Measurements from ENCODE around the gene TSPAN11.

The TSPAN11 gene

DNA sequence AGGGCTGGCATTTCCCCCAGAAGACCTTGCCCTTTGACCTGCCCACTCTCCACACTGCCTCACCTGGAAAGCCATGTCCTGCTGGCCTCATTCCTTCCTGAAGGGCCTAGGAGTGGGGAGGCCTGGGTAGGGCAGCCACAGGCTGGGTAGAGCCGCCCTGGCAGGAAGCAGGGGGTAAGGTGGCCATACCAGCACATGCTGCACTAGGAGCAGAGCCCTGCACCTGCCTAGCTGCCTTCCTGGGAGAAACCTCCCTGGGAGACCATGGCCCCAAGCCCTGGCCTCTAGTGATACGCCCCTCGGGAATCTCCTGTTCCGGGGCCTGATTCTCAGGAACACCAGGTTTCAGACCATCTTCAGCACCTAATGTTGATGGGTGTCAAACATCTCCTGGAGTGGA, 65.8 kb downstream of the TSPAN11 start:
- Mint-ChIP-seq H3K27me3 (no peaks in the 10 kb centered on the region), H3K36me3 (ENCODE audit: low read depth) (no peaks in the 10 kb centered on the region), H3K9me3 (no peaks in the 10 kb centered on the region), H3K4me1 (ENCODE audit: low read depth) (no peaks in the 10 kb centered on the region), H3K4me3 (no peak overlapping the region), H3K27ac (no peak overlapping the region)
- no peak for DNase-seq

DNA sequence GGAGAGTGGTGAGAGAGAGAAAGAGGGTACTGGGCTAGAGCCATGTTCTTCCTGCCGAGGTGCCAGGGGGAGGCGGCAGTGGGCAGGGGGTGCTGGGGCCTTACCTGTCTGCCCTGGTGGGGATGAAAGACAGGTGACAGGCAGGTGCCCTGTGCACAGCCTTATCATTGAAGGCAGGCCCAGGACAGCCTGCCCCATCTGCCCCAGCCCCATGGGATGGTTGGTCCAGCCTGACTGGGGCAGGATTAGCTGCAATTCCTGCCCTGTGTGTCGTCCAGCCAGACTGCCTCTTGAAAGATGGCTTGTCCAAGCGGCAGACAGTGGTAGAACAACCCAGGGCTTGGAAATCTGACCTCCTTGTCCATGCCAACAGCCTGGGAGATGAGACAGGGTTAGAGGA, 67.2 kb downstream of the TSPAN11 start:
- H3K27ac Mint-ChIP-seq, result no peak overlapping the region
- no peaks in the 10 kb centered on the region for H3K36me3 Mint-ChIP-seq (ENCODE audit: low read depth)
- no peaks in the 10 kb centered on the region for H3K27me3 Mint-ChIP-seq
- H3K4me3 Mint-ChIP-seq, result no peak overlapping the region
- no peak for DNase-seq
- H3K9me3 Mint-ChIP-seq, result no peaks in the 10 kb centered on the region
- no peaks in the 10 kb centered on the region for H3K4me1 Mint-ChIP-seq (ENCODE audit: low read depth)

DNA sequence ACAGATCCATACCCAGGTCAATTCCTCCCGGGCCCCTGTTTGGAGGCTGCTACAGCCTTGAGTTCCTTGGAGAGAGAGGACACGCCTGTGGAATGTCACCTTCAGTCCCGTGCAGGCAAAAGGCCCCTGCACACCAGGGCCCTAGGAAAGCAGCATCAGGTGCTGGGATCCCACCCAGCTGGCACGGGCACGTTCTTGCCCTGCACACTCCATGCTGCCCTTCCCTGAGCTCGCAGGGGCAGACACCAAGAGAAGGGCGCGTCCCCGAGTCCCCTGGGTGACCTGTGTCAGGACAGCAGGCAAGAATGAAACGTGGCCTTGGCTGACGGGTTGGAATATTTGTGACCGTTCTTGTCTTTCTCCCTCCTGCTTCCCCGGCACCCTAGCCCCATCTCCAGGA, 67.7 kb downstream of the TSPAN11 start:
- no peak for DNase-seq
- H3K9me3 Mint-ChIP-seq, result no peaks in the 10 kb centered on the region
- H3K27ac Mint-ChIP-seq, result no peak overlapping the region
- H3K27me3 Mint-ChIP-seq, result no peaks in the 10 kb centered on the region
- H3K4me3 Mint-ChIP-seq, result no peak overlapping the region
- H3K36me3 Mint-ChIP-seq (ENCODE audit: low read depth), result no peaks in the 10 kb centered on the region
- H3K4me1 Mint-ChIP-seq (ENCODE audit: low read depth), result no peaks in the 10 kb centered on the region

DNA sequence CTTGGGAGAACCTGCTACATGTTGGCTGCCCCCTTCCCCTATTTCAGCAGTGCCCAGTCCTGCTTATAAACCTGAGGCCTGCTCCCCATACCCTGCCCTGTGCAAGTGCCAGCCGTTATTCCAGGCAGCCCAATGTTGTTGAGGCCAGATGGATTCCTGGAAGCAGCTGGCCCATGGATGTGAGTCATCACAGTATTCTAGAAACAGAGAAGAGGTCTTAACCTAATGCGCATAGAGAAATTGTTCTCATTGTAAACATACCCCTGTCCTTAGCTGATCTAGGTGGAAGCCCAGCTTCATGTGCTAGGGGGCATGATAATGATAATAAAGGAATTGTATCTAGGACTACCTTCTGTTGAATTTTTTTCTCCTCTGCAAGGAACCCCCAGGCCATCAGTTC, 69.7 kb downstream of the TSPAN11 start:
- Mint-ChIP-seq H3K36me3 (ENCODE audit: low read depth) (no peaks in the 10 kb centered on the region), H3K4me1 (ENCODE audit: low read depth) (no peaks in the 10 kb centered on the region), H3K9me3 (no peaks in the 10 kb centered on the region), H3K27ac (no peak overlapping the region), H3K4me3 (no peak overlapping the region), H3K27me3 (no peaks in the 10 kb centered on the region)
- no peak for DNase-seq

DNA sequence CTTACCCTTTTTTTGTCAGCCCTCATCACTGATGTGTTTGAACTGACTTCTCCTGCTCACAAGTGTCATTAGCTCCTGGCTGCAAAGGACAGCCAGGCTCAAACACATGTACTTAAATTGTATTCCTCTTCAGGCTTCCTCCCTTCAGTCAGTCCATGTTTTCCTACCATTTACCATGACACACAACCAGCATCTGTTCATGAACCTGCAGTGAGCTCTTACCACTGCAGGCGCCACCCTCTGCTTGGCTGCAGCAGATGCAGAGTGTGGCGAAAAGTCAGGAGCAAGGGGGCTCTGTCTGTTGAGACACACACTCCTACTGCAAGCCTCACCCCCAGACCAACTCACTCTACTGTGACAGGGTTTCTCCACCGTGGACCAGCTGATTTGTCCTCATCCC, 70.2 kb downstream of the TSPAN11 start:
- no peak for DNase-seq
- Mint-ChIP-seq H3K27ac (no peak overlapping the region), H3K4me1 (ENCODE audit: low read depth) (no peaks in the 10 kb centered on the region), H3K9me3 (no peaks in the 10 kb centered on the region), H3K27me3 (no peaks in the 10 kb centered on the region), H3K36me3 (ENCODE audit: low read depth) (no peaks in the 10 kb centered on the region), H3K4me3 (no peak overlapping the region)

DNA sequence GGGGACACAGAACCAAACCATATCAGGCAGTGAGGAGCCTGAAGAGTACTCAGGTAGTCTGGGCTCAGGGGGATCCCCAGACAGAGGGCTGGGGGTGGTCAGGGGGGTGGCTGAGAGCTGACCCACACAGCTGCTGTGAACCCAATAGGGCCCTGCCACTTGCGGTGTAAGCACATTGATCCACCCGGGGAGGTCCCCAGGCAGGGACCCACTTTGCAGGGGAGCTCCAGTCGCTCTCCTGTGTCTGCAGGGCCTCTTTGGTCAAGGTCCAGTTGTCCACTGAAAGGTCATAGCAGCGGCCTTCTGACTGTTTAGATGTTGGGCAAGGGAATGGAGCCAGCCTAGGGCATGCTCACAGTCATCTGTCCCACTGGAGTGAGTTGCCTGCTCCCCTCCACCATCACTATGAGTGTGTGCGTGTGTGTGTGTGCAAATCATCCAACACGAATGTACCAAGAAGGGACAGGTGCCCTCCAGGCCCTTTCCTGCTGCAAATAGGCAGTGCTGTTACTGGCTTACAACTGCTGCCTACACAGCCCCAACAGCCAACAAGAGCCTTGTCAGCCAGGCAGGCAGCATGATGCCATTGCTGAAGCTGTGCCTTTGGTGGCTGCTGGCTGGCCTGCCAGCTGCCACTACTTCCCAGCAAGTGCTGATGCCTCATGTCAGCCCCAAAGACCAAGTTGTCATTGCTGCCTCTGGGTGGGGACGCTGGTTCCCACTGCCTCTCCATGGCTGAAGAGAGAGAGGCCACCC, 71.3 kb downstream of the TSPAN11 start:
- no peaks in the 10 kb centered on the region for H3K4me1 Mint-ChIP-seq (ENCODE audit: low read depth)
- no peak overlapping the region for H3K27ac Mint-ChIP-seq
- H3K9me3 Mint-ChIP-seq, result no peaks in the 10 kb centered on the region
- no peak for DNase-seq
- H3K4me3 Mint-ChIP-seq, result no peak overlapping the region
- no peaks in the 10 kb centered on the region for H3K36me3 Mint-ChIP-seq (ENCODE audit: low read depth)
- no peaks in the 10 kb centered on the region for H3K27me3 Mint-ChIP-seq

DNA sequence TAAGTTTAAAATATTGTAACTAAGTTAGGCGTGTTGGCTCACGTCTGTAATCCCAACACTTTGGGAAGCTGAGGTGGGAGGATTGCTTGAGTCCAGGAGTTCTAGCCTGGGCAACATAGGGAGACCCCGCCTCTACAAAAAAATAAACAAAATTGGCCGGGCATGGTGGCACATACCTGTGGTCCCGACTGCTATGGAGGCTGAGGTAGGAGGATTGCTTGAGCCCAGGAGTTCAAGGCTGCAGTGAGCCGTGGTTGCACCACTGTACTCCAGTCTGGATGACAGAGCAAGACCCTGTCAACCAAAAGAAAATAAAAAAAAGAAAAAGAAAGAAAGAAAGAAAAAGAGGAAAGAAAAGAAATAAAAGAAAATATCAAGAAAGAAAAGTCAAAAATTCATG, 72.5 kb downstream of the TSPAN11 start:
- DNase-seq, result no peak
- Mint-ChIP-seq H3K4me3 (no peak overlapping the region), H3K27ac (no peak overlapping the region), H3K36me3 (ENCODE audit: low read depth) (no peaks in the 10 kb centered on the region), H3K27me3 (no peaks in the 10 kb centered on the region), H3K4me1 (ENCODE audit: low read depth) (no peaks in the 10 kb centered on the region), H3K9me3 (no peaks in the 10 kb centered on the region)

DNA sequence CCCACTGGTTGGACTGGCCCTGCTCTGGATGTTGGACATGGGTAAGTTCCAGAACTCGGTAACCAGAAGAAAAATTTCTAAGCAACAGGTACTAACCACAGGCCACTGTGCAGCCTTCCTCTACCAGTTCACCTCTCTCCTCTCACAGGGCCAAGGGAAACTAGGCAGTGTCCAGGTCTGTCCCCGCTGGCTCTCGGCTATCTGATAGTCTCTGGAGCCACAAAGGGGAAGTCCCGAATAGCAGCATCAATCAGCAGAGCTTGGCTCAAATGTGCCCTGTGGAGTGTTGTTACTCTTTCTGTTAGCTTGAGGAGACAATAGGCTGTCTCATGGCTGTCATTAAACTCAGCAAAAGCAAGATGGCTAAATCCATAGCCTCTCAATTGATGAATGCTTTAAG, 73.2 kb downstream of the TSPAN11 start:
- H3K9me3 Mint-ChIP-seq, result no peaks in the 10 kb centered on the region

DNA sequence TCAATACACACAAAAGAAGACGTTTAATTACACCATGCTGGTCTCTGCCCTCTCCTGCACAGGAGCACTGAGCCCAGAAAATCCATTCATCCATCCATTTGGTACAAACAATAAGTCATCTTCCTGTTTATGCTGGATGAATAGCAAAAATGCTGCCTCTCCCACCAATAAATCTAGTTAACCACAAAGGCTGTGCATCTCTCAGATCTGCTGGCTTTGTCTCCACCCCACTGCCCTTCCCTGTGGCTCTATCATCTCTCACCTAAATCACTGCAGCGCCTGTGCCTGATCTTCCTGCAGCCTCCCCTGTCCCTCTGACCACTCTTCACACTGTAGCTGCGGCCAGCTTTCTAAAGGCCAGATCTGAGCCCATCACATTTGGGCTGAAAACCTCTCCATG, 74.2 kb downstream of the TSPAN11 start:
- Mint-ChIP-seq H3K36me3 (ENCODE audit: low read depth) (no peaks in the 10 kb centered on the region), H3K4me1 (ENCODE audit: low read depth) (no peaks in the 10 kb centered on the region), H3K9me3 (no peaks in the 10 kb centered on the region), H3K4me3 (no peak overlapping the region), H3K27ac (no peak overlapping the region), H3K27me3 (no peaks in the 10 kb centered on the region)
- no peak for DNase-seq

More for the DNA sequence above, 73.2 kb downstream of the TSPAN11 start:
- H3K27me3 Mint-ChIP-seq, result no peaks in the 10 kb centered on the region
- no peaks in the 10 kb centered on the region for H3K36me3 Mint-ChIP-seq (ENCODE audit: low read depth)
- no peaks in the 10 kb centered on the region for H3K4me1 Mint-ChIP-seq (ENCODE audit: low read depth)
- no peak overlapping the region for H3K4me3 Mint-ChIP-seq
- H3K27ac Mint-ChIP-seq, result no peak overlapping the region
- DNase-seq, result no peak

DNA sequence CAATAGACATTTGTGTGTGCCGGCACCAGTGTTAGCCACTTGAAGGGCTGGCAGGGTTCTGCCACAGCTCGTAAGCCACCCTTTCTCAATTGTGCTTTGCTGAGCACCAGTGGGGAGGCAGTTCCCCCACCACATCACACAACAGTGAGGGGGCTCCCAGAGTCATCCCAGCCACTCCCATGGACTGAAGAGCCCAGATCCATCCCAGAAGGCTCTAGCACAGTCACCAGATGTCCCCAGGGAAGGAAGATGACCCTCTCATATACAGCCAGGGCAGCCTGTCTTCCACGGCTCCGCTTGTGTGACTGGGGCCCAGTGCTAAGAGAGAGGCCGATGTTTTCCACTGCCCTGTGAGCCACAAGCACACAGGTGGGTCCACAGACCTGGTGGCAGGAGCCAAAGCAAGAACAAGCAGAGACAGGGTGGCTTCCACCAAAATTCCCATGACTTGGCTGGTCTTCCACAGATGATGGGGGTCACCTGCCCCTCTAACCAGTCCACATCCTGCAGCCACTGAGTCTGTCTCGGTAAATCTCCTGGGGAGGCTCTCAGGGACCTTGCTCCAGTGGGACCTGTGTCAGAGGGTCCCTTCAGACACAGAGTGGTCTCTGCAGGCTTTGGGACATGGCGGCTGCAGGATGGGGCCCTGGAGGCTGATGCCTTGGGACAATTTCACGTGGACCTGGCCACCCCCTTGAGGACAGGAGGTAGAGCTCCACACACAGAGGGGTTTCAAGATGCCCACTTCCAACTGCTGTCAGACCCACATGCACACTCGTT, 75.2 kb downstream of the TSPAN11 start:
- no peak for DNase-seq
- Mint-ChIP-seq H3K9me3 (no peaks in the 10 kb centered on the region), H3K4me3 (no peak overlapping the region), H3K27me3 (no peaks in the 10 kb centered on the region), H3K4me1 (ENCODE audit: low read depth) (no peaks in the 10 kb centered on the region), H3K27ac (no peak overlapping the region), H3K36me3 (ENCODE audit: low read depth) (no peaks in the 10 kb centered on the region)

DNA sequence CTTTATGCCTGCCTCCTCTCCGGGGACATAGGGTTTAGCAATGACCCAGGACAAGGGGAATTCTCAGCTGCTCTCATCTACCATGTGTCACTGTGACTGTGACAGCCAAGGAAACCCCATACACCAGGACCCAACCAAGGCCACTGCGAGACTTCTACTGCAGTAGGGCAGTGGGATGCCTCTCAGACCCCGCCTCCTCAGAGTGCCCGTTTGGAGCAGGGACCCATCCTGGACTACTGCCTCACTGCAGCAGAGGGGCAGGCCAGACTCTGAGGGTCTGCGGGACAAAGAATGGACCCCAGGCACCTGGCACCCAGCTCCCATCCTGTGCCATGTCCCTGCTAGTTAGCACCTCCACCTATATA, 75.8 kb downstream of the TSPAN11 start:
- Mint-ChIP-seq H3K9me3 (no peaks in the 10 kb centered on the region), H3K36me3 (ENCODE audit: low read depth) (no peaks in the 10 kb centered on the region), H3K4me1 (ENCODE audit: low read depth) (no peaks in the 10 kb centered on the region), H3K4me3 (no peak overlapping the region), H3K27me3 (no peaks in the 10 kb centered on the region), H3K27ac (no peak overlapping the region)
- no peak for DNase-seq

DNA sequence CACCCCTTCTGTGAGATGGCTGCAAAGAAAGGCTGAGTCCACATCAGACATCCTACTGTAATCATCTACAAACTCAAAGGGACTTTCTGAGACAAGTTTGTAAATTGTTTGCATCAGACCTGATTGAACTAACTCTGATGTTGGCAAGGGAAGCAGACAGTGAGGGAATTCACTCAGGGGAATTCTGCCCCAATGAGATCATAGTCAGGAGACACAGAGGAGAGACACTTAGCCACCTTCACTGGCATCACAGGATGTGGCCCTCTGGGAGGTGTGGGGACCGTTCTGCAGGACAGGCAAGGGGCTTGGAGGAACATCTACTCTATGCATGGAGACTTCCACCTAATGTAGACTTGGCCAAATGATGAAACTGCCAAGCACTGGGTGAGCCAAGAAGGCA, 76.5 kb downstream of the TSPAN11 start:
- H3K27me3 Mint-ChIP-seq, result no peaks in the 10 kb centered on the region
- DNase-seq, result no peak

DNA sequence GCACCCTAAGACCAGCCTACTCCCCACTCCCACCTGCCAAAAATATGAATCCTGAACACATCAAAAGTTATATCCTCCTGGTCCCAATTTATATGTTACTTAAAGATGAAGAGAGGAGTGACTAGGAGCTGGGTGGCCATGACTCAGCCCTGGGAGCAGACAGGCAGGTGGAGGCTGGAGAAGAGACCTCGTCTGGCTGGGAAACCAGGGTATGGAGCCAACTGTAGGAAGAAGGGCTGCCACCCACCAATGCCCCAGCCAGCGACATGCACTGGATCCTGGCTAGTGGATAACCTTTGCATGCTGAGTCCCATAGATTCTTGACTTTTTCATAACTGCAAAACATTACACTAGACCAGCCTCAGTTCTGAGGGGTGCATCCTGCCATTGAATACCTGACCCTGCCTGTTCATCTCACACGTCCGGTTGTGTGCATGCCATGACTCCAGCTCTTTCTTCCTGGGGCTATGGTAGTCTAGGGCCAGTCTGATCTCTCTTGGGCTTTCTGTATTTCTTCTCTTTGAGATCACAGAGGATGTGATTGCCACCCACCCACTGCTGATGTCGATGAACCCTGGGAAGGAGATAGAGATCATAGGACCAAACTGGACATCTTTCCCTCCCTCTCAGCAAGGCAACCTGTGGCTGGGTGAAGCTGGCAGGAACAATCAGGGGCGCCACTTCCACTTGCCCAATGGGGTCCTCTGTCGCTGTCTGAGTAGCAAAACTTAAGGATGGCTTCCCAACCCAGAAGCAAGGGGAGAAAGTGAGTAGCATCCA, 77.5 kb downstream of the TSPAN11 start:
- no peaks in the 10 kb centered on the region for H3K36me3 Mint-ChIP-seq (ENCODE audit: low read depth)
- no peaks in the 10 kb centered on the region for H3K27me3 Mint-ChIP-seq
- H3K27ac Mint-ChIP-seq, result no peak overlapping the region
- no peaks in the 10 kb centered on the region for H3K9me3 Mint-ChIP-seq
- no peaks in the 10 kb centered on the region for H3K4me1 Mint-ChIP-seq (ENCODE audit: low read depth)
- H3K4me3 Mint-ChIP-seq, result no peak overlapping the region
- DNase-seq, result peak; percentile 9

More for the DNA sequence above, 76.5 kb downstream of the TSPAN11 start:
- H3K9me3 Mint-ChIP-seq, result no peaks in the 10 kb centered on the region
- no peak overlapping the region for H3K27ac Mint-ChIP-seq
- no peak overlapping the region for H3K4me3 Mint-ChIP-seq
- no peaks in the 10 kb centered on the region for H3K4me1 Mint-ChIP-seq (ENCODE audit: low read depth)
- no peaks in the 10 kb centered on the region for H3K36me3 Mint-ChIP-seq (ENCODE audit: low read depth)

DNA sequence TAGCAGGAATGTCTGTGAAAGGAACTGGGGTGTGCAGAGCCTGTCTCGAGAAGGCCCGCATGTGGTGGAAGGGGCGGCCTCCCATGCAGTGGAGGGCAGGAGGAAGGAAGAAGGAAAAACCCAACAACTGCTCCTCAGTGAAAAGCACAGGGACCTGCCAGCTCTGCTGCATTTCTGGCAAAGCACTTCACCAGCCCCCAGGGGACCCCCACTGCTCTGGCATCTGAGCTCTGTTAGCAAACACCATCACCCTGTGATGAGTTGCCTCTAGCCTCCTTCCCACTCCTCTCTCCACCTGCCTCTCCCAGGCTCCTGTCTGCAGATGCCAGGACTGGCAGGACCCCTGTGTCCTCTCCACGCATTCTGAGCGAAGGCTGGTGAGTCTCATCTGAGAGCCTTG, 78.1 kb downstream of the TSPAN11 start:
- no peaks in the 10 kb centered on the region for H3K4me1 Mint-ChIP-seq (ENCODE audit: low read depth)
- DNase-seq, result peak; percentile 9
- H3K36me3 Mint-ChIP-seq (ENCODE audit: low read depth), result no peaks in the 10 kb centered on the region
- no peak overlapping the region for H3K27ac Mint-ChIP-seq
- no peak overlapping the region for H3K4me3 Mint-ChIP-seq
- H3K9me3 Mint-ChIP-seq, result no peaks in the 10 kb centered on the region
- no peaks in the 10 kb centered on the region for H3K27me3 Mint-ChIP-seq

All from activated T-cell treated with anti-CD3 and anti-CD28 coated beads, Interleukin-2, amount 50 U/mL, for 24 hours (primary cell).